Hematopoietic multipotent progenitor cell treated with erythropoietin and hydrocortisone succinate and interleukin-3 and kit ligand, for 4 days (in vitro differentiated cells): ENCODE results near the gene RRP1.

ENCODE experiments used
- DNase-seq: peaks from one replicate; pipeline ENCODE4 v3.0.0-alpha.2; 2015

Gene RRP1

GRCh38 chr21:43778469-43779335, 10.7 kb upstream of the RRP1 start:
- DNase-seq: peak; percentile 46

- DNase-seq: no peak
Measured at GRCh38 chr21:43779660-43780059, 9.7 kb upstream of the RRP1 start.

GRCh38 chr21:43781846-43782245, 7.5 kb upstream of the RRP1 start:
- DNase-seq: no peak

GRCh38 chr21:43782431-43783097, 6.8 kb upstream of the RRP1 start:
- DNase-seq: no peak

GRCh38 chr21:43783098-43783700, 6.2 kb upstream of the RRP1 start:
- DNase-seq: no peak

GRCh38 chr21:43785134-43785533, 4.2 kb upstream of the RRP1 start:
- no peak for DNase-seq

- DNase-seq: peak; percentile 62
Measured at GRCh38 chr21:43786300-43786806, 3.0 kb upstream of the RRP1 start.

- DNase-seq: no peak
Measured at GRCh38 chr21:43786807-43787440, 2.5 kb upstream of the RRP1 start.

- DNase-seq: no peak
Measured at GRCh38 chr21:43790010-43790524, 690 bp downstream of the RRP1 start.

GRCh38 chr21:43792406-43792805, 3.0 kb downstream of the RRP1 start:
- no peak for DNase-seq

GRCh38 chr21:43793243-43793642, 3.9 kb downstream of the RRP1 start:
- no peak for DNase-seq

- DNase-seq: no peak
Measured at GRCh38 chr21:43794311-43794710, 4.9 kb downstream of the RRP1 start.

- DNase-seq: no peak
Measured at GRCh38 chr21:43794857-43795256, 5.5 kb downstream of the RRP1 start.

- no peak for DNase-seq
Measured at GRCh38 chr21:43797415-43797814, 8.0 kb downstream of the RRP1 start.

GRCh38 chr21:43797925-43798715, 8.7 kb downstream of the RRP1 start:
- no peak for DNase-seq

- DNase-seq: no peak
Measured at GRCh38 chr21:43799301-43799840, 10.0 kb downstream of the RRP1 start.

- no peak for DNase-seq
Measured at GRCh38 chr21:43800124-43800523, 10.7 kb downstream of the RRP1 start.

GRCh38 chr21:43800566-43800965, 11.2 kb downstream of the RRP1 start:
- no peak for DNase-seq

- DNase-seq: no peak
Measured at GRCh38 chr21:43801006-43801783, 11.8 kb downstream of the RRP1 start.

GRCh38 chr21:43802713-43803313, 13.4 kb downstream of the RRP1 start:
- DNase-seq: no peak
